K562 (cell line): ENCODE measurements around the gene DIAPH1. TPM values are rescaled to one million over a fixed set of nuclear protein-coding genes. Genes with fewer than 3 reads are reported as not detected.

Experiments
- CEBPG ChIP-seq, 3 experiments: fragments of 200-800 bp in 1 of 3; sonication (Bioruptor generic) in 1 of 3; sonication (generic) in 1 of 3; formaldehyde crosslinking in 1 of 3; IDR thresholded peaks in 2 of 3; conservative IDR thresholded peaks in 1 of 3; 2 replicates each; pipeline versions ENCODE4 v1.6.1 to v1.8.0; 2016 to 2022; ENCODE audit warnings: missing compliant biosample characterization in 2 of 3, missing genetic modification characterization in 2 of 3, mild to moderate bottlenecking in 1 of 3, missing genetic modification reagents in 1 of 3
- CHAMP1 ChIP-seq: fragments of 450-650 bp; IDR thresholded peaks from 2 replicates; pipeline ENCODE4 v1.6.1; 2016; ENCODE audit warnings: mild to moderate bottlenecking
- EP400 ChIP-seq: fragments of 450-650 bp; IDR thresholded peaks from 2 replicates; pipeline ENCODE4 v1.6.1; 2017; ENCODE audit warnings: antibody characterized with exemption, mild to moderate bottlenecking, moderate library complexity
- ERF ChIP-seq: fragments of 450-650 bp; formaldehyde crosslinking; IDR thresholded peaks from 2 replicates; pipeline ENCODE4 v1.4.0; 2020; ENCODE audit warnings: mild to moderate bottlenecking, mixed read lengths
- ESRRA ChIP-seq: fragments of 450-650 bp; IDR thresholded peaks from 2 replicates; pipeline ENCODE4 v1.6.1; 2014; ENCODE audit warnings: low read depth, mild to moderate bottlenecking, moderate library complexity, borderline replicate concordance
- HNRNPH1 ChIP-seq: fragments of 200-400 bp; formaldehyde crosslinking; optimal IDR thresholded peaks from 2 replicates; pipeline ENCODE3; 2017; ENCODE audit warnings: low read depth, mild to moderate bottlenecking, low read length, moderate library complexity
- HOXB6 ChIP-seq: fragments of 250-450 bp; sonication (Bioruptor Pico); IDR thresholded peaks from 2 replicates; pipeline ENCODE4 v1.5.1; 2022; ENCODE audit warnings: mild to moderate bottlenecking, borderline replicate concordance
- KHSRP ChIP-seq: fragments of 450-650 bp; IDR thresholded peaks from 2 replicates; pipeline ENCODE4 v1.6.1; 2017
- KLF6 ChIP-seq: fragments of 250-450 bp; sonication (Bioruptor Pico); IDR thresholded peaks from 2 replicates; pipeline ENCODE4 v1.4.0; 2020; ENCODE audit warnings: mild to moderate bottlenecking, moderate library complexity, borderline replicate concordance
- LCOR ChIP-seq: sonication (generic); formaldehyde crosslinking; IDR thresholded peaks from 2 replicates; pipeline ENCODE4 v1.8.0; 2022; ENCODE audit warnings: mild to moderate bottlenecking, missing genetic modification reagents
- RBM34 ChIP-seq: fragments of 200-400 bp; formaldehyde crosslinking; IDR thresholded peaks from 2 replicates; pipeline ENCODE4 v1.6.1; 2018; ENCODE audit warnings: low read length, borderline replicate concordance; ENCODE audit not compliant: insufficient read depth
- SPI1 ChIP-seq: IDR thresholded peaks from 2 replicates; pipeline ENCODE4 v1.6.1; 2011; ENCODE audit warnings: low read depth, low read length, control low read depth, borderline replicate concordance
- ZBTB12 ChIP-seq: fragments of 250-450 bp; sonication (Bioruptor Pico); IDR thresholded peaks from 2 replicates; pipeline ENCODE4 v1.4.0; 2020
- ZHX1 ChIP-seq: fragments of 150-350 bp; conservative IDR thresholded peaks from 2 replicates; pipeline ENCODE4 v1.6.1; 2014; ENCODE audit warnings: low read length
- ZNF239 ChIP-seq: fragments of 250-450 bp; sonication (Bioruptor Pico); IDR thresholded peaks from 2 replicates; pipeline ENCODE4 v1.4.0; 2020; ENCODE audit warnings: mild to moderate bottlenecking
- ZNF57 ChIP-seq: fragments of 450-650 bp; formaldehyde crosslinking; IDR thresholded peaks from 2 replicates; pipeline ENCODE4 v1.4.0; 2020; ENCODE audit warnings: mild to moderate bottlenecking, moderate library complexity
- polyA plus RNA-seq, 8 experiments: library from polyadenylated mRNA; depleted of rRNA in 4 of 8; stranded (reverse) in 5 of 8; unstranded in 3 of 8; fragments of >200 nt; fragmentation: Nextera tagmentation in 2 of 8; fragmentation: Illumina TruSeq in 1 of 8; extraction: Ambion mirVana in 2 of 8; extraction: Trizol in 1 of 8; gene quantifications; 2 replicates each; pipeline versions ENCODE4 v1.2.1 to v1.2.3, GENCODE V29; 2011 to 2014; ENCODE audit warnings: inconsistent platforms in 1 of 8, missing spikeins in 1 of 8
- total RNA-seq, 7 experiments: library from RNA; depleted of rRNA in 6 of 7; stranded (reverse); fragments of >200 nt in 6 of 7; fragmentation: Illumina TruSeq in 2 of 7; extraction: Trizol in 2 of 7; gene quantifications; 2 replicates each; pipeline versions ENCODE4 v1.2.1 to v1.2.3, GENCODE V29; 2011 to 2021; ENCODE audit warnings: low replicate concordance in 1 of 7
- TF ChIP-seq, protein P1 (sequence below): fragments of 250-450 bp; sonication (Bioruptor Pico); IDR thresholded peaks from 2 replicates; pipeline ENCODE4 v1.8.0; 2021; ENCODE audit warnings: mild to moderate bottlenecking, moderate library complexity
- TF ChIP-seq, protein P2 (sequence below): fragments of 450-650 bp; formaldehyde crosslinking; IDR thresholded peaks from 2 replicates; pipeline ENCODE4 v1.4.0; 2020; ENCODE audit warnings: mild to moderate bottlenecking, moderate library complexity

The DIAPH1 gene
- total and polyA plus RNA-seq, 9 of the 15 experiments (the other 6 are each of a cell fraction or from before 2014, with no cell fraction given) = 60.8 to 328 (median 97.8) TPM

GRCh38 chr5:141564216-141564692 lies 54.5 kb downstream of the DIAPH1 start (continued):
- TF ChIP-seq ZNF239 (CRISPR knock-in tag) (peak; percentile 15; the same call in 1 of the 2 replicates), KHSRP (peak; percentile 60; the same call in 1 of the 2 replicates), ERF (CRISPR knock-in tag) (no peak), RBM34 (no peak), CHAMP1 (peak; percentile 98), HNRNPH1 (no peak), SPI1 (no peak), CEBPG (CRISPR knock-in tag; IDR thresholded peaks at IDR 0.05) (peak; percentile 70; the same call in 1 of the 2 replicates), CEBPG (tag; conservative IDR thresholded peaks at IDR 0.05 in 1 of 2, IDR thresholded peaks at IDR 0.05 in 1 of 2) (peak; percentile 29 to 82; a peak in 3 of 4 replicates), HOXB6 (CRISPR knock-in tag) (0 out of 2 replicates have a peak, but pooled peaks have one; percentile 17), ZHX1 (no peak), ESRRA (peak; percentile 39; the same call in 1 of the 2 replicates), ZNF57 (no peak), EP400 (peak; percentile 66), ZBTB12 (CRISPR knock-in tag) (peak; percentile 89), LCOR (CRISPR knock-in tag) (no peak; the same call in 1 of the 2 replicates), KLF6 (no peak)
- TF ChIP-seq, protein P1, sequence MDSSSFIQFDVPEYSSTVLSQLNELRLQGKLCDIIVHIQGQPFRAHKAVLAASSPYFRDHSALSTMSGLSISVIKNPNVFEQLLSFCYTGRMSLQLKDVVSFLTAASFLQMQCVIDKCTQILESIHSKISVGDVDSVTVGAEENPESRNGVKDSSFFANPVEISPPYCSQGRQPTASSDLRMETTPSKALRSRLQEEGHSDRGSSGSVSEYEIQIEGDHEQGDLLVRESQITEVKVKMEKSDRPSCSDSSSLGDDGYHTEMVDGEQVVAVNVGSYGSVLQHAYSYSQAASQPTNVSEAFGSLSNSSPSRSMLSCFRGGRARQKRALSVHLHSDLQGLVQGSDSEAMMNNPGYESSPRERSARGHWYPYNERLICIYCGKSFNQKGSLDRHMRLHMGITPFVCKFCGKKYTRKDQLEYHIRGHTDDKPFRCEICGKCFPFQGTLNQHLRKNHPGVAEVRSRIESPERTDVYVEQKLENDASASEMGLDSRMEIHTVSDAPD (CRISPR knock-in tag) = no peak
- TF ChIP-seq, protein P2, sequence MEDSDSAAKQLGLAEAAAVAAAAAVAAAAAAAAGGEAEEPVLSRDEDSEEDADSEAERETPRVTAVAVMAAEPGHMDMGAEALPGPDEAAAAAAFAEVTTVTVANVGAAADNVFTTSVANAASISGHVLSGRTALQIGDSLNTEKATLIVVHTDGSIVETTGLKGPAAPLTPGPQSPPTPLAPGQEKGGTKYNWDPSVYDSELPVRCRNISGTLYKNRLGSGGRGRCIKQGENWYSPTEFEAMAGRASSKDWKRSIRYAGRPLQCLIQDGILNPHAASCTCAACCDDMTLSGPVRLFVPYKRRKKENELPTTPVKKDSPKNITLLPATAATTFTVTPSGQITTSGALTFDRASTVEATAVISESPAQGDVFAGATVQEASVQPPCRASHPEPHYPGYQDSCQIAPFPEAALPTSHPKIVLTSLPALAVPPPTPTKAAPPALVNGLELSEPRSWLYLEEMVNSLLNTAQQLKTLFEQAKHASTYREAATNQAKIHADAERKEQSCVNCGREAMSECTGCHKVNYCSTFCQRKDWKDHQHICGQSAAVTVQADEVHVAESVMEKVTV = peak; percentile 75
